Osteoblast (primary cell): ENCODE data around the gene SPN. TPM values are rescaled to one million over a fixed set of nuclear protein-coding genes. Genes with fewer than 3 reads are reported as not detected.
"Not testable (repeated sequence)": the region's sequence is repeated elsewhere in the genome, so short reads cannot be mapped to it uniquely, and the experiment has no call there.

ENCODE experiments used
- DNase-seq: peaks from one replicate; pipeline ENCODE4 v3.0.0; 2011; ENCODE audit warnings: low spot score, mixed read lengths; ENCODE audit not compliant: insufficient read length; ENCODE audit errors: missing footprints
- H2AFZ ChIP-seq: 2 replicates; pipeline ENCODE4 v1.6.0; 2011; ENCODE audit warnings: mild to moderate bottlenecking, low read length
- H3K27ac ChIP-seq: 2 replicates; pipeline ENCODE4 v1.5.1; 2011; ENCODE audit warnings: mild to moderate bottlenecking, low read depth, low read length, moderate library complexity
- H3K27me3 ChIP-seq: 2 replicates; pipeline ENCODE4 v1.6.0; 2012; ENCODE audit warnings: mild to moderate bottlenecking, control low read depth, inconsistent platforms, low read length, moderate library complexity; ENCODE audit not compliant: insufficient read depth
- H3K36me3 ChIP-seq: 2 replicates; pipeline ENCODE4 v1.5.1; 2011; ENCODE audit warnings: mild to moderate bottlenecking, low read length, control low read depth, moderate library complexity; ENCODE audit not compliant: insufficient read depth
- H3K4me1 ChIP-seq: 2 replicates; pipeline ENCODE4 v1.5.1; 2011; ENCODE audit warnings: mild to moderate bottlenecking, low read length, control low read depth, moderate library complexity; ENCODE audit not compliant: insufficient read depth
- H3K4me2 ChIP-seq: 2 replicates; pipeline ENCODE4 v1.6.0; 2011; ENCODE audit warnings: mild to moderate bottlenecking, low read length; ENCODE audit not compliant: insufficient read depth
- H3K4me3 ChIP-seq: fragments of 200-600 bp; sonication (generic); 3 replicates; pipeline ENCODE4 v1.5.1; 2012; ENCODE audit warnings: mild to moderate bottlenecking, low read length, inconsistent platforms; ENCODE audit not compliant: insufficient read depth
- H3K79me2 ChIP-seq: 2 replicates; pipeline ENCODE4 v1.6.0; 2012; ENCODE audit warnings: mild to moderate bottlenecking, low read length, control low read depth, inconsistent platforms; ENCODE audit not compliant: insufficient read depth
- H3K9me3 ChIP-seq: 2 replicates; pipeline ENCODE4 v1.5.1; 2011; ENCODE audit warnings: low read depth, low read length, control low read depth
- H4K20me1 ChIP-seq: 2 replicates; pipeline ENCODE4 v1.6.0; 2012; ENCODE audit warnings: mild to moderate bottlenecking, low read length, control low read depth; ENCODE audit not compliant: insufficient read depth
- CTCF ChIP-seq: IDR thresholded peaks from 2 replicates; pipeline ENCODE4 v1.5.1; 2011; ENCODE audit warnings: mild to moderate bottlenecking, low read depth, low read length, moderate library complexity; ENCODE audit errors: extremely low read depth
- total RNA-seq: library from RNA; depleted of rRNA; stranded (reverse); fragments of >200 nt; gene quantifications from 2 replicates; pipeline ENCODE4 v1.2.3, GENCODE V29; 2012

SPN gene
- total RNA-seq, 1 donor: under 0.01 TPM

GRCh38 chr16:29708917-29709600, 46.0 kb downstream of the SPN start:
- TF ChIP-seq CTCF: no peak
- Histone ChIP-seq H3K27me3 (no peaks in the 10 kb centered on the region), H3K27ac (no peak overlapping the region), H4K20me1 (no peaks in the 10 kb centered on the region), H3K4me2 (no peak overlapping the region), H3K4me3 (no peak overlapping the region), H3K9me3 (no peaks in the 10 kb centered on the region), H2AFZ (no peak overlapping the region), H3K4me1 (peaks cover 8% of the 10 kb centered on the region), H3K79me2 (no peaks in the 10 kb centered on the region), H3K36me3 (no peaks in the 10 kb centered on the region)
- no peak for DNase-seq

- not testable (repeated sequence) for H3K9me3 ChIP-seq
Observed at GRCh38 chr16:29709657-29710056, 46.6 kb downstream of the SPN start.

GRCh38 chr16:29710227-29711219, 47.5 kb downstream of the SPN start:
- Histone ChIP-seq H3K4me3 (peak overlapping the region; percentile 38), H2AFZ (peak overlapping the region; percentile 82), H3K27me3 (peaks cover 6% of the 10 kb centered on the region), H3K79me2 (no peaks in the 10 kb centered on the region), H4K20me1 (no peaks in the 10 kb centered on the region), H3K4me2 (peak overlapping the region; percentile 71), H3K36me3 (no peaks in the 10 kb centered on the region), H3K4me1 (peaks cover 8% of the 10 kb centered on the region), H3K27ac (no peak overlapping the region), H3K9me3 (no peaks in the 10 kb centered on the region)
- peak; percentile 86 for DNase-seq
- peak; percentile 71 for TF ChIP-seq CTCF

More at GRCh38 chr16:29709657-29710056, 46.6 kb downstream of the SPN start:
- not testable (repeated sequence) for H3K4me3 ChIP-seq, H3K36me3 ChIP-seq, H4K20me1 ChIP-seq, H3K79me2 ChIP-seq, H3K27ac ChIP-seq, DNase-seq, H2AFZ ChIP-seq, H3K4me1 ChIP-seq, H3K27me3 ChIP-seq
- H3K4me2 ChIP-seq: peak overlapping the region; percentile 71

- Histone ChIP-seq H3K4me3 (no peak overlapping the region), H3K36me3 (no peaks in the 10 kb centered on the region), H3K4me2 (no peak overlapping the region), H3K27ac (no peak overlapping the region), H2AFZ (no peak overlapping the region), H4K20me1 (no peaks in the 10 kb centered on the region), H3K79me2 (no peaks in the 10 kb centered on the region), H3K9me3 (no peaks in the 10 kb centered on the region), H3K4me1 (peaks cover 8% of the 10 kb centered on the region), H3K27me3 (peaks cover 8% of the 10 kb centered on the region)
- DNase-seq: no peak
- TF ChIP-seq CTCF: no peak
Observed at GRCh38 chr16:29712809-29713208, 49.8 kb downstream of the SPN start.
